Panc1 (cell line): ENCODE results near the gene GPR156. TPM values are rescaled to one million over a fixed set of nuclear protein-coding genes. Genes with fewer than 3 reads are reported as not detected.

Experiments
- ATAC-seq: fragments of 200-7000 bp; cut with Tn5 transposase; 2 replicates; pipeline ENCODE4 v1.9.1; 2020; ENCODE audit warnings: mild to moderate bottlenecking, moderate library complexity
- BruUV-seq: library from RNA; stranded (reverse); fragments of 400-500 nt; replicated peaks from 2 replicates; lab custom pipeline; 2021; lab: Mats Ljungman, UMichigan
- CTCF ChIA-PET: fragments of 300-600 bp; sonication (Branson Sonifier 250); formaldehyde crosslinking; loops from one replicate; lab custom pipeline; 2022; ENCODE audit warnings: antibody characterized with exemption; lab: Charles Lee
- POLR2A ChIA-PET: fragments of 300-600 bp; sonication (Branson Sonifier 250); formaldehyde crosslinking; loops from one replicate; lab custom pipeline; 2022; ENCODE audit warnings: antibody characterized with exemption; lab: Charles Lee
- DNase-seq: peaks from one replicate; pipeline ENCODE4 v3.0.0-alpha.2; 2010; ENCODE audit warnings: low read depth, low spot score
- H3K27ac ChIP-seq: 2 replicates; pipeline ENCODE4 v1.5.1; 2011; ENCODE audit warnings: mild to moderate bottlenecking, low read length, inconsistent platforms
- H3K27me3 ChIP-seq: fragments of 200-500 bp; sonication (Bioruptor generic); 2 replicates; pipeline ENCODE4 v1.6.0; 2014; ENCODE audit warnings: low read length, inconsistent platforms; ENCODE audit not compliant: control insufficient read depth, insufficient read depth
- H3K36me3 ChIP-seq: fragments of 200-500 bp; sonication (Bioruptor generic); 2 replicates; pipeline ENCODE4 v1.5.1; 2014; ENCODE audit warnings: inconsistent platforms, mild to moderate bottlenecking, low read length, moderate library complexity; ENCODE audit not compliant: control insufficient read depth, insufficient read depth
- H3K4me1 ChIP-seq: 2 replicates; pipeline ENCODE4 v1.5.1; 2011; ENCODE audit warnings: inconsistent platforms, mild to moderate bottlenecking, low read length, moderate library complexity; ENCODE audit not compliant: control insufficient read depth, insufficient read depth
- H3K4me3 ChIP-seq, 2 experiments: 2 replicates each; pipeline ENCODE4 v1.5.1; 2011 to 2012; ENCODE audit warnings: low read depth in 2 of 2, low read length in 2 of 2, mild to moderate bottlenecking in 2 of 2, inconsistent platforms in 1 of 2, moderate library complexity in 1 of 2
- H3K9me3 ChIP-seq: fragments of 200-500 bp; sonication (Bioruptor generic); 2 replicates; pipeline ENCODE4 v1.5.1; 2014; ENCODE audit warnings: low read depth, mild to moderate bottlenecking, inconsistent platforms, low read length, moderate library complexity; ENCODE audit not compliant: control insufficient read depth, insufficient read depth
- CTCF ChIP-seq: fragments of 450-650 bp; IDR thresholded peaks from 2 replicates; pipeline ENCODE4 v1.5.1; 2017; ENCODE audit warnings: mild to moderate bottlenecking
- POLR2AphosphoS5 ChIP-seq: IDR thresholded peaks from 2 replicates; pipeline ENCODE4 v1.6.1; 2012; ENCODE audit warnings: mild to moderate bottlenecking, low read depth, low read length, moderate library complexity
- SIN3A ChIP-seq: IDR thresholded peaks from 2 replicates; pipeline ENCODE4 v1.6.1; 2012; ENCODE audit warnings: low read depth, mild to moderate bottlenecking, low read length, moderate library complexity, borderline replicate concordance; ENCODE audit not compliant: insufficient read depth
- TCF7L2 ChIP-seq: IDR thresholded peaks from 2 replicates; pipeline ENCODE4 v1.6.1; 2011; ENCODE audit warnings: mild to moderate bottlenecking, low read depth, low read length, inconsistent platforms
- in situ Hi-C: cut with HindIII; loops from 2 replicates; pipeline ENCODE4 v1.10.0; 2016; ENCODE audit warnings: low sequenced_read_pairs, low pct_unique_long_range_greater_than_20kb
- intact Hi-C: fragments of 100-400 bp; cut with micrococcal nuclease; formaldehyde crosslinking; loops from one replicate; pipeline ENCODE4 v1.10.0; 2022; ENCODE audit not compliant: unreplicated experiment
- total RNA-seq: library from RNA; stranded (reverse); gene quantifications from one replicate; pipeline ENCODE4 v1.2.1, GENCODE V29; 2021; ENCODE audit not compliant: unreplicated experiment
- TF ChIP-seq, protein P1 (sequence below), 2 experiments: IDR thresholded peaks; 2 replicates each; pipeline ENCODE4 v1.6.1; 2011 to 2012; ENCODE audit warnings: low read depth in 2 of 2, control low read depth in 1 of 2, low read length in 1 of 2, mild to moderate bottlenecking in 1 of 2, moderate library complexity in 1 of 2; ENCODE audit not compliant: insufficient read depth in 1 of 2

GPR156 gene
- total RNA-seq, 1 experiment from 2014 or later, result 0.39 TPM

DNA sequence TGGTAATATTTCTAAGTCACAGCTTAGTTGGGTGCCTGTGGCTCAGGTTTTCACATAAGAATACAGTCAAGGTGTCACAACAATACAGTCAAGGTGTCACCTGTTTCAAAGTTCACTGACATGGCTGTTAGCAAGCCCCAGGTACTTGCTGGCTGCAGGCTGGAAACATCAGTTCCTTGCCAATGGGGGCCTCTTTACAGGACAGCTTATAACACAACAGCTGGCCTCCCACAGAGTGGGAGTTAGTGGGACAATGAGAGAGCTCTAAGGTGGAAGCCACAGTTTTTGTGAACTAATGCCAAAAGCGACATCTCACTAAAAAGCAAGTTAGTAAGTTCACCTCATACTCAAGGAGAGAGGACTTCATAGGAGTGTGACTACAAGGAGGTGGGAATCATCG is 45.4 kb downstream of the GPR156 start:
- no TSS peak for BruUV-seq
- DNase-seq (no peak), ATAC-seq (no peak)
- H3K9me3 ChIP-seq, result no peaks in the 10 kb centered on the region
- in situ Hi-C loops, result no loop called here
- intact Hi-C loops, result loop anchor here (5.0 kb wide), 1 partner anchor 108 kb away; the partner anchor contains the start of gene LRRC58
- no peak overlapping the region for H3K4me3 ChIP-seq
- TF ChIP-seq, protein P1, sequence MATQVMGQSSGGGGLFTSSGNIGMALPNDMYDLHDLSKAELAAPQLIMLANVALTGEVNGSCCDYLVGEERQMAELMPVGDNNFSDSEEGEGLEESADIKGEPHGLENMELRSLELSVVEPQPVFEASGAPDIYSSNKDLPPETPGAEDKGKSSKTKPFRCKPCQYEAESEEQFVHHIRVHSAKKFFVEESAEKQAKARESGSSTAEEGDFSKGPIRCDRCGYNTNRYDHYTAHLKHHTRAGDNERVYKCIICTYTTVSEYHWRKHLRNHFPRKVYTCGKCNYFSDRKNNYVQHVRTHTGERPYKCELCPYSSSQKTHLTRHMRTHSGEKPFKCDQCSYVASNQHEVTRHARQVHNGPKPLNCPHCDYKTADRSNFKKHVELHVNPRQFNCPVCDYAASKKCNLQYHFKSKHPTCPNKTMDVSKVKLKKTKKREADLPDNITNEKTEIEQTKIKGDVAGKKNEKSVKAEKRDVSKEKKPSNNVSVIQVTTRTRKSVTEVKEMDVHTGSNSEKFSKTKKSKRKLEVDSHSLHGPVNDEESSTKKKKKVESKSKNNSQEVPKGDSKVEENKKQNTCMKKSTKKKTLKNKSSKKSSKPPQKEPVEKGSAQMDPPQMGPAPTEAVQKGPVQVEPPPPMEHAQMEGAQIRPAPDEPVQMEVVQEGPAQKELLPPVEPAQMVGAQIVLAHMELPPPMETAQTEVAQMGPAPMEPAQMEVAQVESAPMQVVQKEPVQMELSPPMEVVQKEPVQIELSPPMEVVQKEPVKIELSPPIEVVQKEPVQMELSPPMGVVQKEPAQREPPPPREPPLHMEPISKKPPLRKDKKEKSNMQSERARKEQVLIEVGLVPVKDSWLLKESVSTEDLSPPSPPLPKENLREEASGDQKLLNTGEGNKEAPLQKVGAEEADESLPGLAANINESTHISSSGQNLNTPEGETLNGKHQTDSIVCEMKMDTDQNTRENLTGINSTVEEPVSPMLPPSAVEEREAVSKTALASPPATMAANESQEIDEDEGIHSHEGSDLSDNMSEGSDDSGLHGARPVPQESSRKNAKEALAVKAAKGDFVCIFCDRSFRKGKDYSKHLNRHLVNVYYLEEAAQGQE (IDR thresholded peaks at IDR 0.05; ENCODE audit: insufficient read depth in 1 of 2, low read depth in 2 of 2, low read length in 1 of 2), result no peak
- TF ChIP-seq CTCF (no peak), POLR2AphosphoS5 (no peak), TCF7L2 (no peak), SIN3A (no peak)
- no peak overlapping the region for H3K27ac ChIP-seq
- POLR2A ChIA-PET, result no interaction called here
- no peaks in the 10 kb centered on the region for H3K4me1 ChIP-seq
- peaks cover 8% of the 10 kb centered on the region for H3K27me3 ChIP-seq
- no peaks in the 10 kb centered on the region for H3K36me3 ChIP-seq
- CTCF ChIA-PET, result no interaction called here

GRCh38 chr3:120227710-120228347 is 57.2 kb downstream of the GPR156 start:
- BruUV-seq, result no TSS peak
- ChIA-PET POLR2A (no interaction called here), CTCF (interaction anchor here (0.6 kb wide), 1 partner anchor 626 kb away, joined by 4 read pairs; no protein-coding TSS in a partner anchor)
- in situ Hi-C loops (no loop called here), intact Hi-C loops (no loop called here)
- H3K27ac ChIP-seq, result no peak overlapping the region
- no peak for TF ChIP-seq CTCF
- TF ChIP-seq, protein P1 (IDR thresholded peaks at IDR 0.05; ENCODE audit: insufficient read depth in 1 of 2, low read depth in 2 of 2, low read length in 1 of 2), result no peak
- no peaks in the 10 kb centered on the region for H3K4me1 ChIP-seq
- H3K27me3 ChIP-seq, result no peaks in the 10 kb centered on the region
- DNase-seq (no peak), ATAC-seq (no peak)
- no peaks in the 10 kb centered on the region for H3K36me3 ChIP-seq
- no peak overlapping the region for H3K4me3 ChIP-seq
- no peaks in the 10 kb centered on the region for H3K9me3 ChIP-seq
